Measurements from ENCODE around the gene SBK3. TPM values are rescaled to one million over a fixed set of nuclear protein-coding genes. Genes with fewer than 3 reads are reported as not detected.
"Not testable (repeated sequence)": the region's sequence is repeated elsewhere in the genome, so short reads cannot be mapped to it uniquely, and the experiment has no call there.

SBK3 gene
- total RNA-seq, 1 donor from 2014 or later, result 1.5 TPM

- no peak for DNase-seq (ENCODE audit: extremely low read depth, low read depth, low spot score)
Observed at GRCh38 chr19:55520691-55521292, 24.6 kb downstream of the SBK3 start.

DNA sequence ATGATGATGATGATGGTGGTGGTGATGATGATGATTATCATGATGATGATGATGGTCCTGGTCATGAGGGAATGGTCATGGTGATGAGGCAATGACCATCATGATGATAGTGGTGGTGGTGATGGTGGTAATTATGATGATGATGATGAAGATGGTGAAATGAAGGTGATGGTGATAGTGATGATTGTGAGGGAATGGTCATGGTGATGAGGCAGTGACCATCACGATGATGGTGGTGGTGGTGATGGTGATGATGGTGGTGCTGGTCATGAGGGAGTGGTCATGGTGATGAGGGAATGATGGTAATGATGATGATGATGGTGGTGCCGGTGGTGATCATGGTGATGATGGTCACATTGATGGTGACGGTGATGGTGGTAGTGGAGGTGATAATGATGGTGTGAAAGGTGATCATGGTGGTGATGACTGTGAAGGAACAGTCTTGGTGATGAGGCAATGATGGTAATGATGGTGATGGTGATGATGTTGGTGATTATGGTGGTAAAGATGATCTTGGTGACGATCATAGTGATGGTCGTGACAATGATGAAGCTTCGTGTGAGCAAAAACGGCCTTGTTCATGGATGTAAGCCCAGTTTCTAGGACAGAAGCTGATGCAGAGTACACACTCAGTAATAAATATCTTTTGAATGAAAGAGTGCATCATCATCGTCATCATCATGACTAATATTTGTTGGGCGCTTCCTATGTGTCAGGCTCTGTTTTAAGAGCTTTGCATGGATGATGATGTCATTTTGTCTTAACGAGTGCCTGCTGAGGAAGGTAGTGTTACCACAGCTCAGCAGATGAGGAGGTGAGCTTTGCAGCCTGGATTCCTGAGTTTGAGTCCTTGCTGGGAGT is 25.7 kb downstream of the SBK3 start:
- DNase-seq (ENCODE audit: extremely low read depth, low read depth, low spot score), result no peak

DNA sequence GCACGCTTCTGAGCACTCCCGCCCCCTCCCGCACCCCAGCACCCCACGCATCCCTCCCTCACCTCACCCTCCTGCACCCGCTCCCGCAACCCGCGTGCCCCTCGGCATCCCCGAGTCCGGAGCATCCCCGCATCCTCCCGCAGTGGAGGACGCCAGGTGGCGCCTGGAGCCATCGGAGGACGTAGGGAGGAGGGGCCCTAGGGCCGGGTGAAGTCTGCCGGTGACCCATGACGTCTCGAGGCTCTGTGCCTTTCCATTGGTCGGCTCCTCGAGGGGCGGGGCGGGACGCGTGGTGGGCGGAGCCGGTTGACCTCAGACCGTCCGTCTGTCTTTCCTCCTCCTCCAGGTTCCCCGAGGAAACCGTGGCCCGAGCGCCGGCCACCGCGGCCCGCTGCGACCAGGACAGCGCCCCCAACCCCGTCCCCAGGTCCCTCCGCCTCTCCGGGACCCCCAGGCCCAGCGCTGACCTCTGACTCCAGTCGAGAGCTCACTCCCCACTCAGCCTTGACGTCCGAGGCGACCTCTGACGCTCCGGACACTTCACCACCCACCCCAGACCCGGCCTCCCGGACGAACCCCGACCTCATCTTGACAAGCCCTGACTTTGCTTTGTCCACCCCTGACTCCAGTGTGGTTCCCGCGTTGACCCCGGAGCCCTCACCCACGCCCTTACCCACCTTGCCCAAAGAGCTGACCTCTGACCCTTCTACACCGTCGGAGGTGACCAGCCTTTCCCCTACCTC is 28.3 kb downstream of the SBK3 start:
- peak; percentile 29 for DNase-seq (ENCODE audit: extremely low read depth, low read depth, low spot score)

- no peak for DNase-seq (ENCODE audit: extremely low read depth, low read depth, low spot score)
Observed at GRCh38 chr19:55508120-55508519, 37.2 kb downstream of the SBK3 start.

DNA sequence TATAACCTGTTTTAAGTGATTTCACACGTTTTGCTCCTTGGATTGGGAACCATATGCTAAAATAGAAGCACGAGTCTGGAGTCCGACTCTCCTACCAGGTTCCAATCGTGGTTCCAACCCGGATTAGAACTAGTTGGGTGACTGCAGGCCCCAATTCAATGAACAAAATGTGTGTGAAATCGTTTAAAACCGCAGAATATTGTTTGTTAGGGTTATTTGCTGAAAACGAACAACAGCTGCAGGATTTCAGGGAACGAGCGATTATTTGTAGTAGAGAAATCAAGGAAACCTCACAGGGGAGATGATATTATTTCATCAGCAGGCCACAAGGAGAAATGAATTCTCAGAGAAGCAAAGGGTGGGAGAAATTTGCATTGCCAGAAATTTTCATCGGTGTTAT is 40.4 kb downstream of the SBK3 start:
- no peak for DNase-seq (ENCODE audit: extremely low read depth, low read depth, low spot score)

DNA sequence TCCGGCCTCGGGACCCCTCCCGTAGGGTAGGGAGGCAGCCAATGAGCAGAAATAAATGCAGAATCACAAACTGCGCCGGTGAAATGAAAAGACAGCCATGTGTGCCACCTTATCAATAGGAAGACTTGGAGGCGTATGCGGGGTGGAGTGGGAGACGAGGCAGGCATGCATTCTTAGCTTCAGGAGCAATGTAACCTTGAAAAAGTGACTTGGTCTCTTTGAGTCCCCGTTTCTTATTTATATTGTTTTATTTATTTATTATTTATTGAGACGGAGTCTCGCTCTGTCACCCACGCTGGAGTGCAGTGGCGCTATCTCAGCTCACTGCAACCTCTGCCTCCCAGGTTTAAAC is 41.1 kb downstream of the SBK3 start:
- no peak for DNase-seq (ENCODE audit: extremely low read depth, low read depth, low spot score)

GRCh38 chr19:55503502-55504251 is 41.7 kb downstream of the SBK3 start:
- peak; percentile 68 for DNase-seq (ENCODE audit: extremely low read depth, low read depth, low spot score)

GRCh38 chr19:55503157-55503501 is 42.2 kb downstream of the SBK3 start:
- DNase-seq (ENCODE audit: extremely low read depth, low read depth, low spot score), result no peak

GRCh38 chr19:55502197-55502952 is 43.0 kb downstream of the SBK3 start:
- no peak for DNase-seq (ENCODE audit: extremely low read depth, low read depth, low spot score)

DNA sequence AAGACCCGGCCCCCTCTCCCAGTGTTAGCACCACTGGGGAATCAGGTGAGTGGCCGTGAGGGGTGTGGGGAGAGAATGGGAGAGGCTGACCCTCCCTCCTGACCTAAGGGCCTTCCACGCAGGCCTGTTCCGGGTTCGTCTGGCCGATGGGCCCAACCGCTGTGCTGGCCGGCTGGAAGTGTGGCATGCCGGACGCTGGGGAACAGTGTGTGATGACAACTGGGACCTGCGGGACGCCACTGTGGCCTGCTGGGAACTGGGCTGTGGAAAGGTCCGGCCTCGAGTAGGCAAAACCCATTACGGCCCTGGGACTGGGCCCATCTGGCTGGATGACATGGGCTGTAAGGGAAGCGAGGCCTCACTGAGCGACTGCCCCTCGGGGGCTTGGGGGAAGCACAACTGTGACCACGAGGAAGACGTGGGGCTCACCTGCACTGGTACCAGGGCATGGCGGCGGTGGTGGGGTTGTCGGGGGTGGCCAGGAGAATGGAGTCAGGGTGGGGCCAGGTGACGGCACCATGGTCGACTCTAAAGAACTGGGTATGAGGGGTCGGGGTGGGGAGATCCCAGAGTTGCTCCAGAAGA is 44.9 kb downstream of the SBK3 start:
- DNase-seq (ENCODE audit: extremely low read depth, low read depth, low spot score), result no peak

GRCh38 chr19:55498246-55498840 is 47.0 kb downstream of the SBK3 start:
- DNase-seq (ENCODE audit: extremely low read depth, low read depth, low spot score), result no peak

- DNase-seq (ENCODE audit: extremely low read depth, low read depth, low spot score), result no peak
Observed at GRCh38 chr19:55497763-55498162, 47.6 kb downstream of the SBK3 start.

DNA sequence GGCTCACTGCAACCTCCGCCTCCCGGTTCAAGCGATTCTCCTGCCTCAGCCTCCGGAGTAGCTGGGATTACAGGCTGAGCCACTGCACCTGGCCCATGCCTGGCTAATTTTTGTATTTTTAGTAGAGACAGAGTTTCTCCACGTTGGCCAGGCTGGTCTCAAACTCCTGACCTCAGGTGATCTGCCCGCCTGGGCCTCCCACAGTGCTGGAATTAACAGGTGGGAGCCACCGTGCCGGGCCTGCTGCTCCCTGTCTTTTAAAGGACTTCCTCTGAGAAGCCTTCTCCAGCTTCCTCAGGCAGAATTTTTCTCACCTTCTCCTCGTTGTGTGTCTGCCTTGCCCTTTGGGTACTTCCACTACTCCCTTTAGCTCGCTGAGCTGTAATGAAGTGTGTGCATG is 48.5 kb downstream of the SBK3 start:
- not testable (repeated sequence) for DNase-seq (ENCODE audit: extremely low read depth, low read depth, low spot score)

GRCh38 chr19:55495646-55496349 is 49.5 kb downstream of the SBK3 start:
- DNase-seq (ENCODE audit: extremely low read depth, low read depth, low spot score), result no peak

GRCh38 chr19:55494172-55494761 is 51.1 kb downstream of the SBK3 start:
- no peak for DNase-seq (ENCODE audit: extremely low read depth, low read depth, low spot score)

- no peak for DNase-seq (ENCODE audit: extremely low read depth, low read depth, low spot score)
Observed at GRCh38 chr19:55493645-55494171, 51.6 kb downstream of the SBK3 start.

GRCh38 chr19:55493052-55493644 is 52.2 kb downstream of the SBK3 start:
- DNase-seq (ENCODE audit: extremely low read depth, low read depth, low spot score), result no peak

DNA sequence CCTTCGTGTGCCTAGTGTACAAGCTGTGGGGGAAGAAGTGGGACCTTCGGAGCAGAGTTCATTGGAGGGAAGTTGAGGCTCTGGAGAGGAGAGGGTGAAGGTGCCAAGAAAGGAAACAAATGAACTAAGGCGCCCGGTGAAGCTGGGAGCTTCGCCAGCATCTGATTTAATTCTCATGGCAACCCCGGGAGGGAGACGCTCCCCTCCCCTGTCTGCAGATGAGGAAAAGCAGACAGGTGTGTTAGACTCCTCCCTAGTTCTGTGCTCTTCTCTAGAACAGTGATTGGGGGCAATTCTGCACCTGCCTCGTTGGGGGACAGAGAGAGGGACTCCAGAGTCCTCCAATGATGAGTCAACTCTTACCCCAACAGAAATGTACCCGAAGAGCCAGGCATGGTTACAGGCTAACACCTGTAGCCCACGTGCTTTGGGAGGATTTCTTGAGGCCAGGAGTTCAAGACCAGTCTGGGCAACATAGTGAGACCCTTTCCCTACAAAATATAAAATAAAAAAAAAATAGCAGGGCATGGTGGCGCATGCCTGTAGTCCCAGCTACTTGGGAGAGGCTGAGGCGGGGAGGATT is 52.9 kb downstream of the SBK3 start:
- DNase-seq (ENCODE audit: extremely low read depth, low read depth, low spot score), result no peak

Data from glomerular endothelial cell (primary cell).